Activated CD8-positive, alpha-beta memory T cell treated with anti-CD3 and anti-CD28 coated beads for 48 hours (primary cell): Measurements from ENCODE around the gene KCNJ6.
"Not testable (repeated sequence)": the region's sequence is repeated elsewhere in the genome, so short reads cannot be mapped to it uniquely, and the experiment has no call there.

Experiments used
- DNase-seq, 3 experiments: peaks; one replicate each; pipeline ENCODE4 v3.0.0-alpha.2; 2020; ENCODE audit warnings: low read depth in 2 of 3, low spot score in 2 of 3

The KCNJ6 gene

GRCh38 chr21:37656899-37657298, 259.4 kb downstream of the KCNJ6 start:
- no peak for DNase-seq

- no peak for DNase-seq
Observed at GRCh38 chr21:37655611-37656300, 260.5 kb downstream of the KCNJ6 start.

- DNase-seq = no peak
Observed at GRCh38 chr21:37654596-37654995, 261.7 kb downstream of the KCNJ6 start.

GRCh38 chr21:37653201-37653600, 263.1 kb downstream of the KCNJ6 start:
- no peak for DNase-seq

- no peak for DNase-seq
Observed at GRCh38 chr21:37647781-37648180, 268.5 kb downstream of the KCNJ6 start.

GRCh38 chr21:37646761-37647160, 269.5 kb downstream of the KCNJ6 start:
- not testable (repeated sequence) for DNase-seq

- no peak for DNase-seq
Observed at GRCh38 chr21:37645848-37646247, 270.4 kb downstream of the KCNJ6 start.

GRCh38 chr21:37644636-37645035, 271.6 kb downstream of the KCNJ6 start:
- DNase-seq = no peak

GRCh38 chr21:37643862-37644261, 272.4 kb downstream of the KCNJ6 start:
- not testable (repeated sequence) for DNase-seq

GRCh38 chr21:37642493-37642892, 273.8 kb downstream of the KCNJ6 start:
- no peak for DNase-seq

GRCh38 chr21:37639756-37640155, 276.5 kb downstream of the KCNJ6 start:
- no peak for DNase-seq

- no peak for DNase-seq
Observed at GRCh38 chr21:37636152-37636860, 280.0 kb downstream of the KCNJ6 start.

- no peak for DNase-seq
Observed at GRCh38 chr21:37631319-37632117, 284.7 kb downstream of the KCNJ6 start.

- DNase-seq = no peak
Observed at GRCh38 chr21:37630872-37631271, 285.4 kb downstream of the KCNJ6 start.

- DNase-seq = no peak
Observed at GRCh38 chr21:37628362-37628761, 287.9 kb downstream of the KCNJ6 start.

GRCh38 chr21:37627561-37627960, 288.7 kb downstream of the KCNJ6 start:
- DNase-seq = no peak

GRCh38 chr21:37627074-37627473, 289.2 kb downstream of the KCNJ6 start:
- no peak for DNase-seq

- no peak for DNase-seq
Observed at GRCh38 chr21:37626320-37626719, 289.9 kb downstream of the KCNJ6 start.

GRCh38 chr21:37623689-37624088, 292.6 kb downstream of the KCNJ6 start:
- DNase-seq = no peak

- DNase-seq = no peak
Observed at GRCh38 chr21:37623183-37623582, 293.1 kb downstream of the KCNJ6 start.

- DNase-seq = no peak
Observed at GRCh38 chr21:37622755-37623154, 293.5 kb downstream of the KCNJ6 start.

- DNase-seq = no peak
Observed at GRCh38 chr21:37620401-37620800, 295.9 kb downstream of the KCNJ6 start.
